GM21423 (cell line): ENCODE measurements around the gene TMTC2.

Source experiments
- ATAC-seq: cut with Tn5 transposase; IDR thresholded peaks from one replicate; pipeline ENCODE4 v1.9.1; 2021; ENCODE audit warnings: mild to moderate bottlenecking, moderate library complexity; ENCODE audit not compliant: unreplicated experiment

The TMTC2 gene

GRCh38 chr12:83121897-83122622 is 435.4 kb downstream of the TMTC2 start:
- no peak for ATAC-seq

DNA sequence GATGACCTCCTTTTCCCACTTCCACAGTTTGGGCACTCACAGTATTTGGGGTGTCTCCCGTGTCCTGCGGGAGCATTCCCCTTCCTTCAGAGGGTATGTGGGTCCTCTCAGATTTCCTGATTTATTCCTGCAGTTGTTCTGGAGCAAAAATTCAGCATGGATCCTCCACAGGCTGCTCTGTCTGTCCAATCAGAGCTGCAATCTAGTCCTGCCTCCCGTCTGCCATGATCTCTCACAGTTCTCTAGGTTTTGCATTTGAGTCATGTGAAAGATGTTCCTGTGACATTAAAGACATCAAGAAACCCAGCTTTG is 435.9 kb downstream of the TMTC2 start:
- no peak for ATAC-seq

DNA sequence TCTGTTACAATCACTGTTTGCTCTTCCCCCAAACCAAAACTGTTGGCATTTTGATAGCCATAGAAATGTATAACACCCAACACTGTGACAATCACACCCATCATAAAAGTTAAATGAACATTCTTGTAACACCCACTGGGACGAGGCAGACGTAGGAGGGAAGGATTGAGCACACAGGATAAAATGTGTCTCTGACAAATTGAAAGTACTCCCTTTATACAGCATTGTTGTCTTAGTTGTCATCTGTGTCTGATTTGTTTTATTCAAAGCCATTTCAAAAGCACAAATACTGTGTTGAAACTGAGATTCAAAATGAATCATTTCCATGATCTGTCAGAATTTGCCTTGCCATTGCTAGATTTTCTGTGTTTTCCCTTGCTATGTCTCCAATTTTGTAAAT is 436.3 kb downstream of the TMTC2 start:
- no peak for ATAC-seq

DNA sequence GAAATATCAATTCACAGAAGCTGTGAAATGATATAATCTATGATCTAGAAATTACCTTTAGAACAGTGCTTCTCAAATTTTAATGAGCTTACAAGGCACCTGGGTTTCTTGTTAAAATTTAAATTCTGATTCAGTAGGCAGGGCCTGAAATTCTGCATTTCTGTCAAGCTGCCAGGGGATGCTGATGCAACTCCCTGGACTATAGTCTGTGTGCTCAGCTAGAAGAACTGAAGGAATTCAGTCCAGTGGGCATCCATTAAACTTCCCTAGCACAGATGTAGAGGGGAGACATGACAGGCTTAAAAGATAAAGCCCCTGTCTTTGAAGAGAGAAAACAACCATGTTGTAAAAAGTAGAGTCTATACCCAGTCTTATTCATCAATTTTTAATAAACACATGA is 441.8 kb downstream of the TMTC2 start:
- no peak for ATAC-seq

- ATAC-seq = no peak
Observed at GRCh38 chr12:83130178-83130577, 443.5 kb downstream of the TMTC2 start.

DNA sequence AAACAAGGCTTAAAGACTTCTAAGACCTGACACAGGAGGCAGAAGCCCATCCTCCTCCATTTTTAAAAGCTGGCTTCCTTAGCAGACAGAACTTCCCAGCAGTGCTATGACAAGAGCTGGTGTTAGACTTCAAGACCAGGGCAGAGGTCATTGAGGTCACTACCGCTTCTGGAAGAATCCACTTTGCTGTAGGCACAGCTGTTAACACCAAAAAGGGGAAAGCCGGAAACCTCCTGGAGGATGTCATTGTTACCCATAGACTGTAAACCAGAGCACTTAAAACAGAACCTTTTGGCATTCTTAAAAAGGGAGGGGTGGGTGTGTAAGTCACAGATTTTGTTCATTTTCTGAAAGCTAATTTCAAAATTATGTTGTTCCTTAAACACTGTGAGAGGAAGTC is 445.7 kb downstream of the TMTC2 start:
- ATAC-seq = no peak

DNA sequence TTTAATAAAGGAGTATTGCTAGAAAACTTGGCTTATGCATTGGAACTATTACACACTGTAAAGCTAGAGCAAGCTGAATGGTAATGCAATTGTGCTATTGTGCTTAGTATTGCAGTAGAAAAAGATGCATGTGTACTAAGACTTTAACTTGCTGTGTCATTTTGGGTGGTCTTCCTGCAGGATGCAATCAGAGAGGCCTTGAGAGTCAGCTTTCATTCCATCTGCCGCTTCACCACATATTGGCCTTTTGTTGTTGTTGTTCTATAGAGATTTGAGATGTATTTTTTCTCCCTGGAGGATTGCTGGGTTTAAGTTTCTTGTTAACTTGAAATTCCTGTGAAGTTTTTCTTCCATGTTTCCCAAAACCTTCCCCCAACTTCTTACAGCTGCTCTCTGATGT is 449.7 kb downstream of the TMTC2 start:
- ATAC-seq = no peak

DNA sequence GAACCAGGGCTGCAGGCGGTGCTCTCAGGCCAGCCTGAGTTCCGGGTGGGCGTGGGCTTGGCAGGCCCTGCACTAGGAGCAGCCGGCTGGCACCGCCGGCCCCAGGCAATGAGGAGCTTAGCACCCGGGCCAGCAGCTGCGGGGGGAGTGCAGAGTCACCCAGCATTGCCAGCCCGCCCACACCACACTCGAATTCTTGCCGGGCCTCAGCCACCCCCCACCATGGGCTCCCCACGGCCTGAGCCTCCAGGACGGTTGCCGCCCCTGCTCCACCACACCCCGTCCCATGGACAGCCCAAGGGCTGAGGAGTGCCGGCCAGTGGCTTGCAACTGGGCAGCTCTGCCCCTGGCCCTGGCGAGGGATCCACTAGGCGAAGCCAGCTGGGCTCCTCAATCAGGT is 453.4 kb downstream of the TMTC2 start:
- ATAC-seq = no peak

DNA sequence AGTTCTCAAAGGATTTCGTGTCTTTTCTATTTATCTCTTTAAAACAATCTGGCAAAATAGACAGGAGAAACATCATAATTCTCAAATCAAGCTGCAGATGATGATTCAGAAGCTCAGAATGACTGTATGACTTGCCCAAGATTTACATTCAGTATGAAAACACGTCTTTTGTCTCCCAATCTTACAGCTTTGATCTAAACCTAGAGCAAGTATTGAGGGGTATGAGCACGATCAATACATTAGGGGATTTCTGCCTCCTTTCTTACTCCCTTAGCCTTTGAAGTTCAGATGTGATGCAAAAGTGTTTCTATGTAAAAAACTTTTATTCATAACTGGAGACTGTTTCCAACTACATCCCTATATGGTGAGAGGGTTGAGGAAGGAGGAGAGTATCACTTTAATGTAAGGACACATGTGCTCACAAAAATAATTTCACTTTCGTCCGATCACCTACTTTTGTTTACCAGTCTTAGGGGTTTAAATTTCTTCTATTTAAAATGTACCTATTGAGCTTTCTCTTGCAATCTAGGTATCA is 454.8 kb downstream of the TMTC2 start:
- ATAC-seq = no peak

- no peak for ATAC-seq
Observed at GRCh38 chr12:83142914-83143313, 456.2 kb downstream of the TMTC2 start.

DNA sequence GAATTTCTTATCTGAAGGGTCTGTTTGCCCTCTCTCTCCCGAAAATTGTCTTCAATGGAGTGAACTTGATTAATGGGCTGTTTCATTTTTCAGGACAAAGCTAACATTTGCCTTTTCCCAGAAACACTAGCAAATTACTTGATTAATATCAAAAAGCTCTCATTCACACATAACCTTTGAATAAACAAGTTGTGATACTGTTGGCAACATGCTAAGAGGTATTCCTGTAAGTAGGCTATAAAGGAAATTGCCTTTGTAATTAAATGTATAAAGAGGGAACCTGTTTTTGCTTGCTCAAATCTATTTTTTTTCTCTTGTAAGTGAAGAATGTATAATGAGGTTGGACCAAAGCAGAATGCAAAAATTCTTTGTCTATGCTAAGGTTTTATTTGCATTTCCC is 457.2 kb downstream of the TMTC2 start:
- ATAC-seq = no peak

DNA sequence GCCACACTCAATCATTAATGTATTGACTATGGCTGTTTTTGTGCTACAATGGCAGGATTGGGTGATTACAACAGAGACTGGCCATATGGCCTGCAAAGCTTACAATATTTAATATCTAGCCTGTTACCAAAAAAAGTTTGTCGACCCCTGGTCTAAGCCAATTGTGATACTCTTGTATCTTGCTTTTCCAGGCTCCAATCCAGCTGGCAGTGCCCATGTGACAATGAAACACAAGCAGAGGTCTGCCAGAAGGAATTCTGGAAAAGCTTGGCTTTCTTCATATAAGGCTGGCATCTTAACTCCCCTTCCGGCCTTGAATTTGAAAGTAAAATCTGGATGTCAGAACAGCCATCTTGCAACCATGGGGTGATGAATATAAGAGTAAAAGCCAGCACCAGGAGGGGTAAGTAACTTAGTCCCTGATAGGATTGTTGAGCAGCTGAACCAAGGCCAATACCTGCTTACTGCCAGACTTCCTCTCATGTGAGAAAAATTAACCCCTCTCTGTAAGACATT is 458.7 kb downstream of the TMTC2 start:
- ATAC-seq = no peak

GRCh38 chr12:83147341-83147740 is 460.6 kb downstream of the TMTC2 start:
- no peak for ATAC-seq

- no peak for ATAC-seq
Observed at GRCh38 chr12:83149987-83150386, 463.3 kb downstream of the TMTC2 start.

DNA sequence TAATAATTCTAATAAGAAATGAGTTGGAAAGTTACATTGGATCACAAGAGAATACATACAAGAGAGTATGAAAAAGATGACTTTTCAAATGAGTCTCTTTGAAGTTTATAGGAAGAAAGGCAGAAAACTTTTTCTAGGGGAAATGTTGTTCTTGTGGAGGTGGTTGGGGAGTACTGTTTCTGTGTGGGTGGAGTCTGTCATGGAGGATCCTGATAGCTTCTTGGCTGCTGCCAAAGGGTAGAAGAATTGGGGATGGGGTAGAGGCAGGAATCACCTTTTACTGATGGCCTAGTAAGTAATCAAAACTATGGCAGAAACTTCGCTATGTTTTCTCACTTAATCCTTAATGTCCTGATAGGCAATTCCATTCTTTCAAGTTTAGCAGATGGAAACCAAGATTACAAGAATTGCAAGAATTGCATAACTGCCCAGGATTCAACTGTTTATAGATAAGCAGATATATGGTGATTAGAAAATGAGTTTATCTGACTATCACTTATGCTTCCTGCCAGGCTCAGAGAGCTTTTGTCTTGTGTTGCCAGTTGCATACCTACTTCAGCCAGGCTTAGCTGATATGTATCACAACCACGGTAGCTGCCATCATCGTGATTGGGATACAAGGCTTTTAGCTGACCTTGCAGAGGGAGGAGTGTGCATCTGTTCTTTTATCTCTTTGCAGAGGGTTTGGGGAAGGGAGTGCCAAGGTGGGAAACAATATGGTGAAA is 463.9 kb downstream of the TMTC2 start:
- no peak for ATAC-seq

GRCh38 chr12:83153177-83153576 is 466.5 kb downstream of the TMTC2 start:
- no peak for ATAC-seq

DNA sequence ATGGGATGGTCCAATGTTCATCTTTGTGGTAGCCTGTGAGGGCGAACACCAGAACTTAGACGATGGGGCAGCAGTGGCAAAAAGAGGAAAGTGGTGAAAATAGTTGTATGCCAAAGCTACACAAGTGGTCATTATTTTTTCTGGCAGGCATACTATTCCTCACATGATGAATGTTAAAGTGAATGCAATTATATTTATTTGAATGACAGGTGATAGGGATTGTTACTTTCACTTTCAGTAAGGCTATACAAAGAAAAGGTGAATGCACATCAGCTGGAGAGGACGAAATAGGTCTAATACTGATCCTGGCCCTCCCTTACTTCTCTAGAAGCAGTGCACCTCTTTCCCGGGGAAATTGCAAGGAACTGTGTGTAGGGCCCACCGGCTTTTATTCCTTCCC is 470.1 kb downstream of the TMTC2 start:
- ATAC-seq = no peak

GRCh38 chr12:83157604-83158003 is 470.9 kb downstream of the TMTC2 start:
- no peak for ATAC-seq

GRCh38 chr12:83158613-83159207 is 472.0 kb downstream of the TMTC2 start:
- no peak for ATAC-seq

GRCh38 chr12:83161456-83161855 is 474.8 kb downstream of the TMTC2 start:
- no peak for ATAC-seq

GRCh38 chr12:83168751-83169150 is 482.0 kb downstream of the TMTC2 start:
- no peak for ATAC-seq

- no peak for ATAC-seq
Observed at GRCh38 chr12:83172441-83172840, 485.7 kb downstream of the TMTC2 start.
